HepG2 (cell line): ENCODE measurements around the gene SOS2. TPM values are rescaled to one million over a fixed set of nuclear protein-coding genes. Genes with fewer than 3 reads are reported as not detected.

ENCODE experiments used
- ATAC-seq: fragments of 200-7000 bp; cut with Tn5 transposase; 3 replicates; pipeline ENCODE4 v1.9.1; 2020; ENCODE audit warnings: mild to moderate bottlenecking, moderate library complexity
- BruUV-seq: library from RNA; stranded (reverse); fragments of 400-500 nt; replicated peaks from 2 replicates; lab custom pipeline; 2021; lab: Mats Ljungman, UMichigan
- CTCF ChIA-PET: fragments of 300-600 bp; formaldehyde crosslinking; extraction: SDS; loops from one replicate; lab custom pipeline; 2021; ENCODE audit warnings: low total read pairs, inconsistent platforms, low intra/inter-chr PET ratio; lab: Yijun Ruan, JAX
- POLR2A ChIA-PET: fragments of 350-600 bp; sonication (Branson Sonifier 250); formaldehyde crosslinking; loops from one replicate; lab custom pipeline; 2020; ENCODE audit warnings: antibody characterized with exemption, inconsistent platforms; lab: Yijun Ruan, JAX
- DNase-seq: peaks from one replicate; pipeline ENCODE4 v3.0.0-alpha.2; 2015; ENCODE audit warnings: low spot score
- FAIRE-seq: peaks from 3 replicates; lab custom pipeline; 2011; peaks lifted over from hg19 to GRCh38; lab: Jason Lieb, UNC
- H2AFZ ChIP-seq: one replicate; pipeline ENCODE4 v1.6.1; 2011; ENCODE audit warnings: low read length, inconsistent platforms
- H3K27ac ChIP-seq: fragments of 300-600 bp; 3 replicates; pipeline ENCODE4 v1.8.0; 2011; ENCODE audit warnings: mixed run types, mild to moderate bottlenecking, mixed read lengths, low read length, inconsistent platforms; ENCODE audit not compliant: insufficient read depth; ENCODE audit errors: extremely low read length
- H3K27me3 ChIP-seq, 2 experiments: fragments of 200-600 bp in 1 of 2; 2 replicates in 1 of 2; 3 replicates in 1 of 2; pipeline versions ENCODE4 v1.6.0 to v1.8.0; 2011; ENCODE audit warnings: low read length in 2 of 2, mild to moderate bottlenecking in 2 of 2, moderate library complexity in 2 of 2, inconsistent platforms in 1 of 2; ENCODE audit not compliant: insufficient read depth in 2 of 2, control insufficient read depth in 1 of 2
- H3K36me3 ChIP-seq, 2 experiments: fragments of 200-600 bp in 1 of 2; replicated peaks in 1 of 2; 2 replicates in 1 of 2; 3 replicates in 1 of 2; pipeline versions ENCODE4 v1.5.1 to v1.8.0; 2011; ENCODE audit warnings: low read length in 2 of 2, inconsistent platforms in 1 of 2; ENCODE audit not compliant: insufficient read depth in 2 of 2, control insufficient read depth in 1 of 2
- H3K4me1 ChIP-seq: 2 replicates; pipeline ENCODE4 v1.5.1; 2012; ENCODE audit warnings: low read length, inconsistent platforms; ENCODE audit not compliant: insufficient read depth
- H3K4me2 ChIP-seq: 2 replicates; pipeline ENCODE4 v1.6.0; 2011; ENCODE audit warnings: low read depth, low read length, inconsistent platforms
- H3K4me3 ChIP-seq, 3 experiments: fragments of 200-600 bp in 1 of 3; sonication (generic), shearing (Covaris generic) in 1 of 3; replicated peaks in 1 of 3; 2 replicates each; pipeline ENCODE4 v1.5.1; 2011 to 2016; ENCODE audit warnings: low read length in 3 of 3, inconsistent platforms in 2 of 3, low read depth in 2 of 3, mild to moderate bottlenecking in 2 of 3, control low read depth in 1 of 3, mixed read lengths in 1 of 3; ENCODE audit not compliant: insufficient read depth in 1 of 3
- H3K79me2 ChIP-seq: one replicate; pipeline ENCODE4 v1.6.1; 2011; ENCODE audit warnings: low read length, inconsistent platforms; ENCODE audit not compliant: insufficient read depth
- H3K9ac ChIP-seq: 2 replicates; pipeline ENCODE4 v1.6.0; 2011; ENCODE audit warnings: mild to moderate bottlenecking, low read depth, low read length, inconsistent platforms; ENCODE audit not compliant: insufficient read depth
- H3K9me3 ChIP-seq: 2 replicates; pipeline ENCODE4 v1.5.1; 2012; ENCODE audit warnings: mild to moderate bottlenecking, low read length
- H4K20me1 ChIP-seq: 2 replicates; pipeline ENCODE4 v1.6.0; 2011; ENCODE audit warnings: inconsistent platforms, mild to moderate bottlenecking, low read length, moderate library complexity; ENCODE audit not compliant: insufficient read depth
- FOXK1 ChIP-seq: sonication (generic); formaldehyde crosslinking; IDR thresholded peaks from 2 replicates; pipeline ENCODE4 v1.4.0; 2020; ENCODE audit warnings: low read depth, missing genetic modification reagents, borderline replicate concordance
- GZF1 ChIP-seq: sonication (generic); formaldehyde crosslinking; IDR thresholded peaks from 2 replicates; pipeline ENCODE4 v1.5.1; 2020; ENCODE audit warnings: mild to moderate bottlenecking, missing genetic modification reagents
- KDM6A ChIP-seq: IDR thresholded peaks from 2 replicates; pipeline ENCODE4 v1.6.1; 2016; ENCODE audit warnings: low read depth
- KLF6 ChIP-seq: IDR thresholded peaks from 2 replicates; pipeline ENCODE4 v1.8.0; 2016; ENCODE audit warnings: missing biosample characterization, missing genetic modification reagents
- SETDB1 ChIP-seq: sonication (generic); formaldehyde crosslinking; IDR thresholded peaks from 2 replicates; pipeline ENCODE4 v1.5.1; 2020; ENCODE audit warnings: missing genetic modification reagents, mild to moderate bottlenecking, borderline replicate concordance
- SUZ12 ChIP-seq: fragments of 150-350 bp; IDR thresholded peaks from 2 replicates; pipeline ENCODE4 v1.6.1; 2014; ENCODE audit warnings: low read depth, low read length
- TBX3 ChIP-seq: fragments of 450-650 bp; IDR thresholded peaks from 2 replicates; pipeline ENCODE4 v1.6.1; 2017; ENCODE audit warnings: antibody characterized with exemption, mild to moderate bottlenecking, inconsistent platforms, borderline replicate concordance
- TOPORS ChIP-seq: sonication (generic); formaldehyde crosslinking; IDR thresholded peaks from 2 replicates; pipeline ENCODE4 v1.8.0; 2023; ENCODE audit warnings: mild to moderate bottlenecking, missing genetic modification reagents
- ZBTB7B ChIP-seq: sonication (generic); formaldehyde crosslinking; IDR thresholded peaks from 2 replicates; pipeline ENCODE4 v1.4.0; 2020; ENCODE audit warnings: missing genetic modification reagents
- ZC3H4 ChIP-seq: sonication (generic); formaldehyde crosslinking; IDR thresholded peaks from 2 replicates; pipeline ENCODE4 v1.4.0; 2020; ENCODE audit warnings: missing genetic modification reagents, borderline replicate concordance
- ZFP1 ChIP-seq: IDR thresholded peaks from 2 replicates; pipeline ENCODE4 v1.6.1; 2016
- ZNF225 ChIP-seq: sonication (generic); formaldehyde crosslinking; IDR thresholded peaks from 2 replicates; pipeline ENCODE4 v1.4.0; 2020; ENCODE audit warnings: mild to moderate bottlenecking, missing genetic modification reagents
- ZSCAN9 ChIP-seq: IDR thresholded peaks from 2 replicates; pipeline ENCODE4 v1.6.1; 2016; ENCODE audit warnings: borderline replicate concordance
- WGBS: methylation state at CpG from one replicate; pipeline ENCODE4 v1.1.6; 2017; ENCODE audit warnings: low lambda C conversion rate; 5-methylcytosine and 5-hydroxymethylcytosine counted together
- in situ Hi-C: cut with HindIII; loops from 2 replicates; pipeline ENCODE4 v1.10.0; 2017; ENCODE audit warnings: low pct_unique_long_range_greater_than_20kb; ENCODE audit not compliant: extremely low pct_ligation_motif_present
- intact Hi-C: fragments of 100-400 bp; cut with micrococcal nuclease; formaldehyde crosslinking; loops from one replicate; pipeline ENCODE4 v1.10.0; 2022; ENCODE audit not compliant: unreplicated experiment
- polyA plus RNA-seq, 8 experiments: library from polyadenylated mRNA; depleted of rRNA in 3 of 8; stranded (reverse) in 7 of 8; unstranded in 1 of 8; fragments of >200 nt; fragmentation: Illumina TruSeq in 4 of 8; extraction: Trizol in 4 of 8; gene quantifications; 2 replicates each; pipeline versions ENCODE4 v1.2.1 to v1.2.3, GENCODE V29; 2011 to 2016; ENCODE audit warnings: low read depth in 4 of 8, missing spikeins in 1 of 8, mixed read lengths in 1 of 8; ENCODE audit not compliant: insufficient read depth in 1 of 8
- total RNA-seq, 5 experiments: library from RNA; depleted of rRNA; stranded (reverse); fragments of >200 nt; fragmentation: Illumina TruSeq; extraction: Trizol; gene quantifications; 2 replicates each; pipeline ENCODE4 v1.2.3, GENCODE V29; 2016; ENCODE audit warnings: low read depth in 1 of 5
- TF ChIP-seq, protein P1 (sequence below): sonication (generic); formaldehyde crosslinking; IDR thresholded peaks from 2 replicates; pipeline ENCODE4 v1.9.0; 2021; ENCODE audit warnings: missing genetic modification reagents, borderline replicate concordance
- TF ChIP-seq, protein P2 (sequence below): sonication (generic); formaldehyde crosslinking; IDR thresholded peaks from 2 replicates; pipeline ENCODE4 v1.5.0; 2020; ENCODE audit warnings: mild to moderate bottlenecking, missing genetic modification reagents
- TF ChIP-seq, protein P3 (sequence below): sonication (generic); formaldehyde crosslinking; conservative IDR thresholded peaks from 2 replicates; pipeline ENCODE4 v1.4.0; 2020; ENCODE audit warnings: missing genetic modification reagents

Gene SOS2
- total and polyA plus RNA-seq, 2 of the 13 experiments (the other 11 are each of a cell fraction or from before 2014, with no cell fraction given) = 9.3 to 12.1 TPM

DNA sequence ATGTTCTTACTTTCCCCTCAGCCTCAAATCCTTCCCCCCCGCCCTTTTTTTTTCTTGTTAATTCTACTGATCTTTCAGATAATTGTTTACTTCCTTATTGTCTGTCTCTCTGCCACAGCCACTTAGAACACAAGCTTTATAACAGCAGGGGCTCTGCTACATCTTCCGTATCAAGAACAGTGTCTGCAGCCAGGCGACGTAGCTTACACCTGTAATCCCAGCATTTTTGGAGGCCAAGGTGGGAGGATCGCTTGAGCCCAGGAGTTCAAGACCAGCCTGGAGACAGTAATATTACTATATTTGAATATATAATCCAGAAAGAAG, 5.4 kb downstream of the SOS2 start:
- Histone ChIP-seq H3K4me1 (peaks cover 49% of the 10 kb centered on the region), H3K4me3 (no peak overlapping the region), H3K27ac (no peak overlapping the region), H3K36me3 (no peaks in the 10 kb centered on the region), H3K4me2 (no peak overlapping the region), H3K9ac (no peak overlapping the region), H2AFZ (no peak overlapping the region), H3K79me2 (peaks cover 72% of the 10 kb centered on the region), H4K20me1 (no peaks in the 10 kb centered on the region), H3K27me3 (no peaks in the 10 kb centered on the region), H3K9me3 (no peaks in the 10 kb centered on the region)
- no peak for ATAC-seq
- in situ Hi-C loops (loop anchor here (25.0 kb wide), 1 partner anchor 364 kb away; the partner anchor contains the start of gene NEMF), intact Hi-C loops (loop anchor here (10.0 kb wide), 1 partner anchor 361 kb away; no protein-coding TSS in a partner anchor)
- FAIRE-seq = no peak
- TF ChIP-seq, protein P1, sequence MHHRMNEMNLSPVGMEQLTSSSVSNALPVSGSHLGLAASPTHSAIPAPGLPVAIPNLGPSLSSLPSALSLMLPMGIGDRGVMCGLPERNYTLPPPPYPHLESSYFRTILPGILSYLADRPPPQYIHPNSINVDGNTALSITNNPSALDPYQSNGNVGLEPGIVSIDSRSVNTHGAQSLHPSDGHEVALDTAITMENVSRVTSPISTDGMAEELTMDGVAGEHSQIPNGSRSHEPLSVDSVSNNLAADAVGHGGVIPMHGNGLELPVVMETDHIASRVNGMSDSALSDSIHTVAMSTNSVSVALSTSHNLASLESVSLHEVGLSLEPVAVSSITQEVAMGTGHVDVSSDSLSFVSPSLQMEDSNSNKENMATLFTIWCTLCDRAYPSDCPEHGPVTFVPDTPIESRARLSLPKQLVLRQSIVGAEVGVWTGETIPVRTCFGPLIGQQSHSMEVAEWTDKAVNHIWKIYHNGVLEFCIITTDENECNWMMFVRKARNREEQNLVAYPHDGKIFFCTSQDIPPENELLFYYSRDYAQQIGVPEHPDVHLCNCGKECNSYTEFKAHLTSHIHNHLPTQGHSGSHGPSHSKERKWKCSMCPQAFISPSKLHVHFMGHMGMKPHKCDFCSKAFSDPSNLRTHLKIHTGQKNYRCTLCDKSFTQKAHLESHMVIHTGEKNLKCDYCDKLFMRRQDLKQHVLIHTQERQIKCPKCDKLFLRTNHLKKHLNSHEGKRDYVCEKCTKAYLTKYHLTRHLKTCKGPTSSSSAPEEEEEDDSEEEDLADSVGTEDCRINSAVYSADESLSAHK (CRISPR knock-in tag) = no peak
- no peak for TF ChIP-seq ZNF225 (CRISPR knock-in tag)
- no peak for TF ChIP-seq TBX3
- no peak for TF ChIP-seq ZSCAN9 (CRISPR knock-in tag)
- TF ChIP-seq KDM6A = no peak
- no peak for TF ChIP-seq GZF1 (CRISPR knock-in tag)
- TF ChIP-seq, protein P2, sequence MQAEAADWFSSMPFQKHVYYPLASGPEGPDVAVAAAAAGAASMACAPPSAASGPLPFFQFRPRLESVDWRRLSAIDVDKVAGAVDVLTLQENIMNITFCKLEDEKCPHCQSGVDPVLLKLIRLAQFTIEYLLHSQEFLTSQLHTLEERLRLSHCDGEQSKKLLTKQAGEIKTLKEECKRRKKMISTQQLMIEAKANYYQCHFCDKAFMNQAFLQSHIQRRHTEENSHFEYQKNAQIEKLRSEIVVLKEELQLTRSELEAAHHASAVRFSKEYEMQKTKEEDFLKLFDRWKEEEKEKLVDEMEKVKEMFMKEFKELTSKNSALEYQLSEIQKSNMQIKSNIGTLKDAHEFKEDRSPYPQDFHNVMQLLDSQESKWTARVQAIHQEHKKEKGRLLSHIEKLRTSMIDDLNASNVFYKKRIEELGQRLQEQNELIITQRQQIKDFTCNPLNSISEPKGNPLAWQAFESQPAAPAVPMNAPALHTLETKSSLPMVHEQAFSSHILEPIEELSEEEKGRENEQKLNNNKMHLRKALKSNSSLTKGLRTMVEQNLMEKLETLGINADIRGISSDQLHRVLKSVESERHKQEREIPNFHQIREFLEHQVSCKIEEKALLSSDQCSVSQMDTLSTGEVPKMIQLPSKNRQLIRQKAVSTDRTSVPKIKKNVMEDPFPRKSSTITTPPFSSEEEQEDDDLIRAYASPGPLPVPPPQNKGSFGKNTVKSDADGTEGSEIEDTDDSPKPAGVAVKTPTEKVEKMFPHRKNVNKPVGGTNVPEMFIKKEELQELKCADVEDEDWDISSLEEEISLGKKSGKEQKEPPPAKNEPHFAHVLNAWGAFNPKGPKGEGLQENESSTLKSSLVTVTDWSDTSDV = no peak
- TF ChIP-seq, protein P3, sequence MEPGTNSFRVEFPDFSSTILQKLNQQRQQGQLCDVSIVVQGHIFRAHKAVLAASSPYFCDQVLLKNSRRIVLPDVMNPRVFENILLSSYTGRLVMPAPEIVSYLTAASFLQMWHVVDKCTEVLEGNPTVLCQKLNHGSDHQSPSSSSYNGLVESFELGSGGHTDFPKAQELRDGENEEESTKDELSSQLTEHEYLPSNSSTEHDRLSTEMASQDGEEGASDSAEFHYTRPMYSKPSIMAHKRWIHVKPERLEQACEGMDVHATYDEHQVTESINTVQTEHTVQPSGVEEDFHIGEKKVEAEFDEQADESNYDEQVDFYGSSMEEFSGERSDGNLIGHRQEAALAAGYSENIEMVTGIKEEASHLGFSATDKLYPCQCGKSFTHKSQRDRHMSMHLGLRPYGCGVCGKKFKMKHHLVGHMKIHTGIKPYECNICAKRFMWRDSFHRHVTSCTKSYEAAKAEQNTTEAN (CRISPR knock-in tag) = no peak
- TF ChIP-seq ZC3H4 (CRISPR knock-in tag) = no peak
- TF ChIP-seq FOXK1 (CRISPR knock-in tag) = no peak
- TF ChIP-seq SUZ12 = no peak
- no peak for TF ChIP-seq TOPORS (CRISPR knock-in tag)
- TF ChIP-seq ZFP1 (CRISPR knock-in tag) = no peak
- TF ChIP-seq KLF6 (CRISPR knock-in tag) = no peak
- no peak for TF ChIP-seq SETDB1 (CRISPR knock-in tag)
- no peak for TF ChIP-seq ZBTB7B (CRISPR knock-in tag)
- BruUV-seq = no TSS peak
- WGBS = 97% methylated on average over 5 of the region's 5 CpGs
- DNase-seq = no peak
- CTCF ChIA-PET = no interaction called here
- POLR2A ChIA-PET = no interaction called here
